Measurements from ENCODE around the gene CHMP2B. TPM values are rescaled to one million over a fixed set of nuclear protein-coding genes. Genes with fewer than 3 reads are reported as not detected.

Gene CHMP2B
- total and polyA plus RNA-seq, 2 of the 8 experiments (the other 6 are each of a cell fraction or from before 2014, with no cell fraction given), result 14.0 to 56.5 TPM

DNA sequence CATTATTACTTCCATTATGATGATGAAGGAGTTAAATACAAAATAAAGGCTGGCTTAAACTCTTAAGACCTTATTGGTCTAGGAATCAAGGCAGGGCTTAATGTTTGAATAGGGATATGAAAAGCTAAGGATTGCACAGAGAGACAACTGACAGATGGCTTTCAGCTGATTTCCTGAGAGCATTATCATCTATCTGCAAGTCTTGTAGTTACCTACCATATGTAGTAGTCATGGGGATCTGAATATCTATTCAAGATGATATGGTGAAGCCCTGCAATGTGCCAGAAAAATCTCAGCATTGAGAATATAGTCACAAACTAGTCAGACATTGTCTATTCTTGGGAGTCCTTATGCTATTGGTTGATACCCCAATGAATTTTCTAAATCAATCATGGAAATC lies 47.5 kb upstream of the CHMP2B start:
- Histone ChIP-seq H3K18ac (ENCODE audit: extremely low read depth, low read length) (no peak overlapping the region), H3K9me3 (ENCODE audit: insufficient read depth in 2 of 2, low read depth in 1 of 2, low read length in 1 of 2) (no peaks in the 10 kb centered on the region), H3K4me2 (ENCODE audit: insufficient read depth in 1 of 2, low read depth in 2 of 2, low read length in 2 of 2) (no peak overlapping the region), H2BK12ac (ENCODE audit: low read depth, low read length) (no peak overlapping the region), H3K27me3 (replicated peaks in 1 of 4; ENCODE audit: control insufficient read depth in 3 of 4, extremely low read depth in 1 of 4, insufficient read depth in 3 of 4, low read length in 3 of 4) (no peaks in the 10 kb centered on the region), H3K79me1 (ENCODE audit: low read depth, low read length) (no peaks in the 10 kb centered on the region), H4K5ac (ENCODE audit: insufficient read length, low read depth, low read length) (no peak overlapping the region), H3K4ac (replicated peaks; ENCODE audit: insufficient read length, low read depth, low read length) (no peak overlapping the region), H3K23ac (ENCODE audit: insufficient read length) (no peak overlapping the region), H4K20me1 (replicated peaks in 1 of 2; ENCODE audit: control insufficient read depth in 1 of 2, insufficient read depth in 2 of 2, low read length in 2 of 2) (no peaks in the 10 kb centered on the region), H2BK15ac (ENCODE audit: low read length) (no peak overlapping the region), H3K4me3 (ENCODE audit: extremely low read depth in 1 of 4, insufficient read depth in 2 of 4, low read depth in 3 of 4, low read length in 4 of 4) (no peak overlapping the region), H2BK5ac (ENCODE audit: low read depth, low read length) (no peak overlapping the region), H3K9ac (replicated peaks in 1 of 4; ENCODE audit: extremely low read depth in 1 of 4, low read depth in 3 of 4, low read length in 3 of 4) (no peak overlapping the region), H3K27ac (ENCODE audit: low read depth, low read length) (no peak overlapping the region), H2AFZ (ENCODE audit: low read length) (no peak overlapping the region), H3K36me3 (ENCODE audit: control insufficient read depth in 2 of 4, insufficient read depth in 4 of 4, low read length in 3 of 4) (no peaks in the 10 kb centered on the region), H3K79me2 (ENCODE audit: control insufficient read depth in 1 of 2, insufficient read depth in 2 of 2, low read length in 2 of 2) (no peaks in the 10 kb centered on the region), H3K4me1 (replicated peaks in 1 of 4; ENCODE audit: control insufficient read depth in 3 of 4, insufficient read depth in 4 of 4, low read length in 3 of 4) (no peaks in the 10 kb centered on the region), H2BK120ac (replicated peaks; ENCODE audit: low read depth, low read length) (no peak overlapping the region), H4K8ac (ENCODE audit: extremely low read depth, insufficient read depth, low read length) (no peak overlapping the region), H4K91ac (replicated peaks; ENCODE audit: insufficient read length, low read length) (no peak overlapping the region), H3K56ac (replicated peaks; ENCODE audit: insufficient read length, low read depth, low read length) (no peak overlapping the region), H3K23me2 (ENCODE audit: low read depth, low read length) (no peaks in the 10 kb centered on the region), H2AK5ac (ENCODE audit: low read depth, low read length) (no peak overlapping the region), H2BK20ac (ENCODE audit: low read length) (no peak overlapping the region), H3K14ac (ENCODE audit: insufficient read length) (no peak overlapping the region)
- FAIRE-seq (no peak), DNase-seq (ENCODE audit: low read depth in 1 of 2, low spot score in 2 of 2) (no peak)
- ChIA-PET CTCF (ENCODE audit: partially characterized antibody) (interaction anchor here (0.6 to 2.1 kb wide), 3 partner anchors 12 to 811 kb away, joined by 3 to 11 read pairs (median 3); no protein-coding TSS in a partner anchor), POLR2A (ENCODE audit: partially characterized antibody) (no interaction called here)
- TF ChIP-seq CHD1 (IDR thresholded peaks at IDR 0.05; ENCODE audit: low read depth, low read length) (no peak), HDAC2 (IDR thresholded peaks at IDR 0.05; ENCODE audit: borderline replicate concordance in 1 of 2, low read depth in 2 of 2, low read length in 2 of 2) (no peak), POLR2A (IDR thresholded peaks at IDR 0.05; ENCODE audit: control extremely low read depth in 1 of 2, low read depth in 2 of 2, low read length in 2 of 2) (no peak), JUN (IDR thresholded peaks at IDR 0.05; ENCODE audit: low read depth, low read length) (no peak), RAD21 (IDR thresholded peaks at IDR 0.05 in 1 of 2, conservative IDR thresholded peaks at IDR 0.05 in 1 of 2; ENCODE audit: low read depth in 2 of 2, low read length in 2 of 2) (no peak)

All from H1 (cell line).